Measurements from ENCODE around the gene CES2. TPM values are rescaled to one million over a fixed set of nuclear protein-coding genes. Genes with fewer than 3 reads are reported as not detected.

CES2 gene
- total RNA-seq, 1 experiment from 2014 or later = 65.7 TPM

- POLR2A ChIA-PET = interaction anchor here (0.5 kb wide), 1 partner anchor 8 kb away, joined by 3 read pairs; no protein-coding TSS in a partner anchor
- H3K4me3 Mint-ChIP-seq (ENCODE audit: unreplicated experiment) = no peak overlapping the region
- H3K4me1 Mint-ChIP-seq (ENCODE audit: insufficient read depth, unreplicated experiment) = peaks cover 28% of the 10 kb centered on the region
- H3K27ac Mint-ChIP-seq (ENCODE audit: low read depth, unreplicated experiment) = no peak overlapping the region
- no peak for DNase-seq (ENCODE audit: unreplicated experiment)
- TF ChIP-seq CTCF (IDR thresholded peaks at IDR 0.05; ENCODE audit: unreplicated experiment) = no peak
- no TSS peak for BruUV-seq (replicated peaks)
- CTCF ChIA-PET = interaction anchor here (0.6 to 3.5 kb wide), 5 partner anchors 10 to 218 kb away, joined by 3 to 37 read pairs (median 4); partner anchors contain the start of gene CES3
- H3K9me3 Mint-ChIP-seq (ENCODE audit: unreplicated experiment) = no peaks in the 10 kb centered on the region
- intact Hi-C loops (cut with micrococcal nuclease) = loop anchor here (10.0 kb wide), 1 partner anchor 64 kb away; no protein-coding TSS in a partner anchor
- H3K27me3 Mint-ChIP-seq (ENCODE audit: insufficient read depth, unreplicated experiment) = no peaks in the 10 kb centered on the region
- H3K36me3 Mint-ChIP-seq (ENCODE audit: insufficient read depth, unreplicated experiment) = no peaks in the 10 kb centered on the region
Observed at GRCh38 chr16:66950971-66951790, 15.9 kb downstream of the CES2 start.

GRCh38 chr16:66952430-66953110, 17.3 kb downstream of the CES2 start:
- Mint-ChIP-seq H3K27ac (ENCODE audit: low read depth, unreplicated experiment) (peak overlapping the region; percentile 67), H3K36me3 (ENCODE audit: insufficient read depth, unreplicated experiment) (no peaks in the 10 kb centered on the region), H3K4me3 (ENCODE audit: unreplicated experiment) (no peak overlapping the region), H3K27me3 (ENCODE audit: insufficient read depth, unreplicated experiment) (no peaks in the 10 kb centered on the region), H3K9me3 (ENCODE audit: unreplicated experiment) (no peaks in the 10 kb centered on the region), H3K4me1 (ENCODE audit: insufficient read depth, unreplicated experiment) (peaks cover 23% of the 10 kb centered on the region)
- no peak for DNase-seq (ENCODE audit: unreplicated experiment)
- CTCF ChIA-PET = interaction anchor here (0.5 to 3.5 kb wide), 17 partner anchors 9 to 246 kb away, joined by 3 to 37 read pairs (median 3); partner anchors contain the start of genes CES3 and ELMO3
- POLR2A ChIA-PET = interaction anchor here (0.7 to 3.1 kb wide), 3 partner anchors 58 to 203 kb away, joined by 3 to 10 read pairs (median 4); no protein-coding TSS in a partner anchor
- no peak for TF ChIP-seq CTCF (IDR thresholded peaks at IDR 0.05; ENCODE audit: unreplicated experiment)
- no TSS peak for BruUV-seq (replicated peaks)
- intact Hi-C loops (cut with micrococcal nuclease) = loop anchor here (10.0 kb wide), 1 partner anchor 62 kb away; no protein-coding TSS in a partner anchor

- Mint-ChIP-seq H3K4me3 (ENCODE audit: unreplicated experiment) (peak overlapping the region; percentile 51), H3K27me3 (ENCODE audit: insufficient read depth, unreplicated experiment) (no peaks in the 10 kb centered on the region), H3K36me3 (ENCODE audit: insufficient read depth, unreplicated experiment) (no peaks in the 10 kb centered on the region), H3K27ac (ENCODE audit: low read depth, unreplicated experiment) (peak overlapping the region; percentile 70), H3K9me3 (ENCODE audit: unreplicated experiment) (no peaks in the 10 kb centered on the region), H3K4me1 (ENCODE audit: insufficient read depth, unreplicated experiment) (peaks cover 18% of the 10 kb centered on the region)
- TF ChIP-seq CTCF (IDR thresholded peaks at IDR 0.05; ENCODE audit: unreplicated experiment) = no peak
- no TSS peak for BruUV-seq (replicated peaks)
- ChIA-PET POLR2A (interaction anchor here (0.6 to 3.1 kb wide), 7 partner anchors 43 to 254 kb away, joined by 3 to 10 read pairs (median 4); partner anchors contain the start of genes FBXL8 and TRADD), CTCF (interaction anchor here (0.5 to 3.5 kb wide), 23 partner anchors 8 to 560 kb away, joined by 3 to 37 read pairs (median 4); partner anchors contain the start of genes CES3 and ELMO3)
- DNase-seq (ENCODE audit: unreplicated experiment) = peak; percentile 69
- intact Hi-C loops (cut with micrococcal nuclease) = loop anchor here (1.0 to 10.0 kb wide), 4 partner anchors 24 to 232 kb away; no protein-coding TSS in a partner anchor
Observed at GRCh38 chr16:66953462-66954096, 18.3 kb downstream of the CES2 start.
